CD4-positive, alpha-beta memory T cell (primary cell): ENCODE measurements around the gene PREX1. TPM values are rescaled to one million over a fixed set of nuclear protein-coding genes. Genes with fewer than 3 reads are reported as not detected.

Source experiments
- CTCF ChIA-PET: fragments of 350-600 bp; sonication (Branson Sonifier 250); formaldehyde crosslinking; loops from one replicate; lab custom pipeline; 2021; ENCODE audit warnings: inconsistent platforms; ENCODE audit not compliant: partially characterized antibody; lab: Charles Lee
- POLR2A ChIA-PET: fragments of 350-600 bp; sonication (Branson Sonifier 250); formaldehyde crosslinking; loops from one replicate; lab custom pipeline; 2021; ENCODE audit not compliant: partially characterized antibody; lab: Charles Lee
- DNase-seq, 5 donors: peaks; one replicate each; pipeline versions ENCODE4 v3.0.0 to v3.0.0-alpha.2; 2020 to 2022; ENCODE audit warnings: mixed read lengths in 1 of 5
- H3K27ac ChIP-seq: one replicate; pipeline ENCODE4 v1.7.0; 2013; ENCODE audit warnings: low read depth, low read length
- H3K27me3 ChIP-seq: 2 replicates; pipeline ENCODE4 v1.7.0; 2013; ENCODE audit warnings: mild to moderate bottlenecking, low read length, moderate library complexity; ENCODE audit not compliant: insufficient read depth
- H3K36me3 ChIP-seq: 2 replicates; pipeline ENCODE4 v1.7.0; 2013; ENCODE audit warnings: mild to moderate bottlenecking, low read length, moderate library complexity; ENCODE audit not compliant: insufficient read depth
- H3K4me1 ChIP-seq: 2 replicates; pipeline ENCODE4 v1.7.0; 2013; ENCODE audit warnings: mild to moderate bottlenecking, low read length, moderate library complexity; ENCODE audit not compliant: insufficient read depth
- H3K4me3 ChIP-seq, 2 donors: one replicate each; pipeline ENCODE4 v1.7.0; 2013; ENCODE audit warnings: low read length in 2 of 2, mild to moderate bottlenecking in 1 of 2
- H3K9me3 ChIP-seq, 2 donors: one replicate each; pipeline ENCODE4 v1.7.0; 2013; ENCODE audit warnings: low read length in 2 of 2, control low read depth in 1 of 2; ENCODE audit not compliant: control insufficient read depth in 1 of 2
- H3K27ac Mint-ChIP-seq, 7 donors: one replicate each; pipeline ENCODE4 v1.8.0; 2020 to 2021; ENCODE audit warnings: mixed read lengths in 7 of 7, mild to moderate bottlenecking in 6 of 7, inconsistent platforms in 3 of 7, moderate library complexity in 3 of 7
- H3K27me3 Mint-ChIP-seq, 2 donors: one replicate each; pipeline ENCODE4 v1.8.0; 2020 to 2021; ENCODE audit warnings: mixed read lengths in 2 of 2
- H3K36me3 Mint-ChIP-seq, 2 donors: one replicate each; pipeline ENCODE4 v1.8.0; 2020 to 2021; ENCODE audit warnings: mixed read lengths in 2 of 2, inconsistent platforms in 1 of 2, mild to moderate bottlenecking in 1 of 2
- H3K4me1 Mint-ChIP-seq, 4 donors: one replicate each; pipeline ENCODE4 v1.8.0; 2020 to 2021; ENCODE audit warnings: mixed read lengths in 4 of 4, mild to moderate bottlenecking in 1 of 4
- H3K4me3 Mint-ChIP-seq, 8 donors: one replicate each; pipeline ENCODE4 v1.8.0; 2020 to 2021; ENCODE audit warnings: mixed read lengths in 8 of 8, mild to moderate bottlenecking in 7 of 8, moderate library complexity in 6 of 8, inconsistent platforms in 3 of 8
- H3K9me3 Mint-ChIP-seq, 8 donors: one replicate each; pipeline ENCODE4 v1.8.0; 2020 to 2021; ENCODE audit warnings: mixed read lengths in 8 of 8, mild to moderate bottlenecking in 5 of 8, inconsistent platforms in 3 of 8, moderate library complexity in 1 of 8
- intact Hi-C: fragments of 100-400 bp; cut with micrococcal nuclease; formaldehyde crosslinking; loops from one replicate; pipeline ENCODE4 v1.15.1; 2023
- polyA plus RNA-seq, 2 donors: library from polyadenylated mRNA; unstranded; fragments of 300-500 nt; fragmentation: Illumina TruSeq; gene quantifications; one replicate each; pipeline ENCODE4 v1.2.3, GENCODE V29; 2021
- total RNA-seq, 2 experiments: library from RNA; stranded (reverse); gene quantifications; one replicate each; pipeline ENCODE4 v1.2.3, GENCODE V29; 2021

The PREX1 gene
- total and polyA plus RNA-seq, 4 experiments from 2014 or later: 10.6 to 165 (median 122) TPM

- Mint-ChIP-seq H3K4me1 (peaks cover 1 to 11% (median 7%) of the 10 kb centered on the region in 4 donors), H3K27ac (peak overlapping the region; percentile 22 to 87 (median 75)), H3K36me3 (peaks cover 75 to 92% of the 10 kb centered on the region in 2 donors), H3K4me3 (peak overlapping the region in 1 of 8 donors; percentile 48), H3K9me3 (peaks cover 0 to 2% (median 0%) of the 10 kb centered on the region in 8 donors), H3K27me3 (no peaks in the 10 kb centered on the region)
- Histone ChIP-seq H3K4me1 (no peaks in the 10 kb centered on the region), H3K36me3 (peaks cover 86% of the 10 kb centered on the region), H3K4me3 (no peak overlapping the region), H3K9me3 (no peaks in the 10 kb centered on the region), H3K27ac (no peak overlapping the region), H3K27me3 (no peaks in the 10 kb centered on the region)
- ChIA-PET POLR2A (interaction anchor here (0.6 to 2.6 kb wide), 5 partner anchors 86 to 248 kb away, joined by 3 to 10 read pairs (median 4); no protein-coding TSS in a partner anchor), CTCF (interaction anchor here (0.6 to 10.4 kb wide), 36 partner anchors 9 to 1027 kb away, joined by 3 to 162 read pairs (median 4); no protein-coding TSS in a partner anchor)
- peak; percentile 64 to 74 (median 70) for DNase-seq
- intact Hi-C loops: loop anchor here (1.0 to 2.0 kb wide), 2 partner anchors 171 to 248 kb away; no protein-coding TSS in a partner anchor
These were observed 170.2 kb downstream of the PREX1 start for GRCh38 chr20:48657426-48658197.

- no peak for DNase-seq
- intact Hi-C loops: loop anchor here (1.0 to 2.0 kb wide), 2 partner anchors 172 to 249 kb away; no protein-coding TSS in a partner anchor
- Mint-ChIP-seq H3K4me1 (peaks cover 1 to 11% (median 7%) of the 10 kb centered on the region in 4 donors), H3K36me3 (peaks cover 66 to 92% of the 10 kb centered on the region in 2 donors), H3K27ac (peak overlapping the region in 3 of 7 donors; percentile 15 to 80 (median 58)), H3K4me3 (no peak overlapping the region), H3K9me3 (no peaks in the 10 kb centered on the region), H3K27me3 (no peaks in the 10 kb centered on the region)
- H3K4me1 ChIP-seq: no peaks in the 10 kb centered on the region
- H3K27me3 ChIP-seq: no peaks in the 10 kb centered on the region
- H3K4me3 ChIP-seq: no peak overlapping the region
- ChIA-PET POLR2A (interaction anchor here (1.2 to 2.6 kb wide), 3 partner anchors 172 to 249 kb away, joined by 3 to 10 read pairs (median 4); no protein-coding TSS in a partner anchor), CTCF (interaction anchor here (0.7 to 10.4 kb wide), 23 partner anchors 9 to 1026 kb away, joined by 3 to 162 read pairs (median 6); no protein-coding TSS in a partner anchor)
- H3K27ac ChIP-seq: no peak overlapping the region
- H3K36me3 ChIP-seq: peaks cover 93% of the 10 kb centered on the region
- H3K9me3 ChIP-seq: no peaks in the 10 kb centered on the region
These were observed 171.1 kb downstream of the PREX1 start for GRCh38 chr20:48656661-48657211.

- ChIA-PET CTCF (interaction anchor here (1.4 to 10.4 kb wide), 4 partner anchors 8 to 251 kb away, joined by 6 to 162 read pairs (median 18); no protein-coding TSS in a partner anchor), POLR2A (interaction anchor here (2.6 kb wide), 1 partner anchor 250 kb away, joined by 10 read pairs; no protein-coding TSS in a partner anchor)
- H3K9me3 ChIP-seq: no peaks in the 10 kb centered on the region
- peaks cover 1 to 11% (median 7%) of the 10 kb centered on the region in 4 donors for H3K4me1 Mint-ChIP-seq
- no peaks in the 10 kb centered on the region for H3K4me1 ChIP-seq
- intact Hi-C loops: loop anchor here (2.0 kb wide), 1 partner anchor 173 kb away; no protein-coding TSS in a partner anchor
- H3K36me3 ChIP-seq: peaks cover 95% of the 10 kb centered on the region
- H3K9me3 Mint-ChIP-seq: no peaks in the 10 kb centered on the region
- H3K27ac ChIP-seq: no peak overlapping the region
- no peaks in the 10 kb centered on the region for H3K27me3 ChIP-seq
- peak overlapping the region in 3 of 7 donors; percentile 41 to 80 (median 74) for H3K27ac Mint-ChIP-seq
- no peak overlapping the region for H3K4me3 Mint-ChIP-seq
- H3K27me3 Mint-ChIP-seq: no peaks in the 10 kb centered on the region
- no peak for DNase-seq
- peaks cover 67 to 94% of the 10 kb centered on the region in 2 donors for H3K36me3 Mint-ChIP-seq
- H3K4me3 ChIP-seq: no peak overlapping the region
These were observed 171.7 kb downstream of the PREX1 start for GRCh38 chr20:48656137-48656536.

DNA sequence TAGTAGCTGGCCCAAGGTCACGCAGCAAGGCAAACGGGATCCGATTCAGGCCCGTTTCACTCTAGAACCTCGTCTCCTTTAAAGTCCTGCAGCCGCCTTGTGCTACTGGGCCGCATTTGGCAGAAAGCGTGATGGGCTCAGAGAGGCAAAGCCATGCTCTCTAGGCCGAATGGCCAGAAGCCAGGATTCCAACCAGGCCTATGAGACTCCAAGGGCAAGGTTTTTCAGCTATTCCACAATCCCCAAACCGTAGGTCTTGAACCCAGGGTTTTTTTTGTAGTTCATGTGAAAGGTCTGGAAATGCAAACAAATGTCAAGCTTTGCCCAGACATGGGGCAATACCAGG is 174.1 kb downstream of the PREX1 start:
- CTCF ChIA-PET: interaction anchor here (1.0 to 10.4 kb wide), 3 partner anchors 18 to 254 kb away, joined by 3 to 162 read pairs (median 3); no protein-coding TSS in a partner anchor
- peaks cover 64 to 95% of the 10 kb centered on the region in 2 donors for H3K36me3 Mint-ChIP-seq
- no peak overlapping the region for H3K27ac Mint-ChIP-seq

DNA sequence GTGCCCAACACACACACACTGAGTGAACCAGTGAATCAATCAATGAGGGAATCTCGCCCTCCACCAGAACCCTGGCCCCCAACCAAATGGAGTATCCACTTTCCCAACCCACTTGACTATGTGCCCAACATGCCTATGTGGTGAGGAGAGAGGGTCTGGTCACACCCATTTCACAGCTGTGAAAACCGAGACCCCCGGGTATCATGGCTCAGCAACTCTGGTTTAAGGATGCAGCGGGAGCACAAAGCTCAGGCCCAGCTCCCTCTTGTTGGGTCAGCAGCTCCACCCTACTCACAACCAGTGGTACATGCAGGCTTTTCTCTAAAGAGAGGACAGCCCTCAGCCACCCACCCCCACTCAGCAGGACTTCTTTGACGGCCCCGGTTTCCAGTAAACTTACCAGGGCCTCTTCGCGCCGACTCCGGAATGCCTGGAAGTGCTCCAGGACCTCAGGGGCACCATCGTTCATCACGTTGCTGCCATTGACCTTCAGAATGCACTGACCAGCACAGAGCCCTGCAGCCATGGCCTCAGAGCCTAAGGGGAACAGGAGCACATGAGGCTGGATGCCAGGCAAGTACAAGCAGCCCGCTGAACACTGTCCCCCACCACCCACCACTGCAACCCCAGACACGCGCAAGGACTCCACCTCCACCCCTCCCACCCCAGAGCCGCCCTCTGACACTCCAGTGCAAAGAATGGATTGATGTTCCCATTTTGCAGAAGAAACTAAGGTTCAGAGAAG is 174.7 kb downstream of the PREX1 start:
- no peak overlapping the region for H3K4me3 ChIP-seq
- H3K27me3 ChIP-seq: no peaks in the 10 kb centered on the region
- POLR2A ChIA-PET: no interaction called here
- H3K36me3 Mint-ChIP-seq: peaks cover 64 to 95% of the 10 kb centered on the region in 2 donors
- no peak overlapping the region for H3K27ac ChIP-seq
- no peaks in the 10 kb centered on the region for H3K9me3 ChIP-seq
- no peak for DNase-seq
- H3K27me3 Mint-ChIP-seq: no peaks in the 10 kb centered on the region
- intact Hi-C loops: no loop called here
- H3K27ac Mint-ChIP-seq: peak overlapping the region in 1 of 7 donors; percentile 55
- no peaks in the 10 kb centered on the region for H3K9me3 Mint-ChIP-seq
- peaks cover 1 to 6% (median 2%) of the 10 kb centered on the region in 4 donors for H3K4me1 Mint-ChIP-seq
- CTCF ChIA-PET: interaction anchor here (1.0 to 10.4 kb wide), 3 partner anchors 18 to 254 kb away, joined by 3 to 162 read pairs (median 3); no protein-coding TSS in a partner anchor
- no peak overlapping the region for H3K4me3 Mint-ChIP-seq
- H3K36me3 ChIP-seq: peaks cover 98% of the 10 kb centered on the region
- H3K4me1 ChIP-seq: no peaks in the 10 kb centered on the region

More for the DNA sequence above, 174.1 kb downstream of the PREX1 start:
- Histone ChIP-seq H3K27me3 (no peaks in the 10 kb centered on the region), H3K36me3 (peaks cover 98% of the 10 kb centered on the region), H3K4me3 (no peak overlapping the region), H3K9me3 (no peaks in the 10 kb centered on the region), H3K4me1 (no peaks in the 10 kb centered on the region), H3K27ac (no peak overlapping the region)
- POLR2A ChIA-PET: no interaction called here
- no peak for DNase-seq
- no peaks in the 10 kb centered on the region for H3K9me3 Mint-ChIP-seq
- intact Hi-C loops: no loop called here
- peaks cover 1 to 7% (median 6%) of the 10 kb centered on the region in 4 donors for H3K4me1 Mint-ChIP-seq
- no peak overlapping the region for H3K4me3 Mint-ChIP-seq
- no peaks in the 10 kb centered on the region for H3K27me3 Mint-ChIP-seq

- Histone ChIP-seq H3K4me1 (no peaks in the 10 kb centered on the region), H3K36me3 (peaks cover 95% of the 10 kb centered on the region), H3K27me3 (no peaks in the 10 kb centered on the region), H3K27ac (no peak overlapping the region), H3K4me3 (no peak overlapping the region), H3K9me3 (no peaks in the 10 kb centered on the region)
- ChIA-PET CTCF (no interaction called here), POLR2A (no interaction called here)
- Mint-ChIP-seq H3K27ac (peak overlapping the region in 1 of 7 donors; percentile 35), H3K9me3 (no peaks in the 10 kb centered on the region), H3K4me1 (peaks cover 0 to 2% (median 0%) of the 10 kb centered on the region in 4 donors), H3K27me3 (no peaks in the 10 kb centered on the region), H3K36me3 (peaks cover 61 to 94% of the 10 kb centered on the region in 2 donors), H3K4me3 (no peak overlapping the region)
- intact Hi-C loops: no loop called here
- DNase-seq: no peak
These were observed 175.8 kb downstream of the PREX1 start for GRCh38 chr20:48651960-48652359.
